HAP-1 (cell line): ENCODE measurements around the gene CRIP2.

Experiments
- DNase-seq, 2 experiments: peaks; one replicate each; pipeline ENCODE4 v3.0.0-alpha.2; 2016 to 2020; ENCODE audit warnings: low spot score in 2 of 2
- H3K27me3 ChIP-seq: fragments of 250-450 bp; sonication (Bioruptor Pico); 2 replicates; pipeline ENCODE4 v1.5.1; 2020; ENCODE audit warnings: low read depth, mild to moderate bottlenecking, moderate library complexity
- H3K36me3 ChIP-seq: fragments of 250-450 bp; sonication (Bioruptor Pico); replicated peaks from 2 replicates; pipeline ENCODE4 v1.5.1; 2020; ENCODE audit warnings: mild to moderate bottlenecking
- H3K4me1 ChIP-seq: fragments of 250-450 bp; sonication (Bioruptor Pico); 2 replicates; pipeline ENCODE4 v1.5.1; 2020; ENCODE audit warnings: mild to moderate bottlenecking
- H3K4me3 ChIP-seq: fragments of 250-450 bp; sonication (Bioruptor Pico); 2 replicates; pipeline ENCODE4 v1.5.1; 2020; ENCODE audit warnings: mild to moderate bottlenecking, moderate library complexity
- H3K9me3 ChIP-seq: fragments of 250-450 bp; sonication (Bioruptor Pico); 2 replicates; pipeline ENCODE4 v1.5.1; 2020; ENCODE audit warnings: mild to moderate bottlenecking, moderate library complexity
- in situ Hi-C: fragments of 300-500 bp; cut with MboI; formaldehyde crosslinking; loops from 3 replicates; pipeline ENCODE4 v1.14.3; 2020; ENCODE audit warnings: low sequenced_read_pairs, inconsistent platforms, mixed read lengths

CRIP2 gene

GRCh38 chr14:105473033-105473676, 1.5 kb upstream of the CRIP2 start:
- H3K4me3 ChIP-seq: no peak overlapping the region
- peaks cover 6% of the 10 kb centered on the region; the same call in 1 of the 2 replicates for H3K4me1 ChIP-seq
- no peaks in the 10 kb centered on the region for H3K9me3 ChIP-seq
- H3K36me3 ChIP-seq: peaks cover 19% of the 10 kb centered on the region
- in situ Hi-C loops: no loop called here
- DNase-seq: no peak
- H3K27me3 ChIP-seq: peaks cover 28% of the 10 kb centered on the region

- peaks cover 31% of the 10 kb centered on the region for H3K27me3 ChIP-seq
- in situ Hi-C loops: no loop called here
- H3K4me1 ChIP-seq: peaks cover 6% of the 10 kb centered on the region; the same call in 1 of the 2 replicates
- no peaks in the 10 kb centered on the region for H3K9me3 ChIP-seq
- DNase-seq: peak; percentile 86 to 98
- peak overlapping the region; percentile 32 for H3K4me3 ChIP-seq
- H3K36me3 ChIP-seq: peaks cover 15% of the 10 kb centered on the region
These were observed 741 bp upstream of the CRIP2 start for GRCh38 chr14:105473677-105474482.

GRCh38 chr14:105475269-105476096, 862 bp downstream of the CRIP2 start:
- in situ Hi-C loops: no loop called here
- H3K36me3 ChIP-seq: peaks cover 6% of the 10 kb centered on the region; the same call in 1 of the 2 replicates
- peak overlapping the region; percentile 32 for H3K4me3 ChIP-seq
- H3K9me3 ChIP-seq: no peaks in the 10 kb centered on the region
- peaks cover 6% of the 10 kb centered on the region for H3K4me1 ChIP-seq
- DNase-seq: no peak
- peaks cover 45% of the 10 kb centered on the region for H3K27me3 ChIP-seq

- Histone ChIP-seq H3K4me3 (no peak overlapping the region), H3K9me3 (no peaks in the 10 kb centered on the region), H3K27me3 (peaks cover 48% of the 10 kb centered on the region), H3K4me1 (peaks cover 14% of the 10 kb centered on the region), H3K36me3 (no peaks in the 10 kb centered on the region)
- DNase-seq: no peak
- in situ Hi-C loops: no loop called here
These were observed 1.6 kb downstream of the CRIP2 start for GRCh38 chr14:105476097-105476830.

- Histone ChIP-seq H3K4me1 (peaks cover 19% of the 10 kb centered on the region), H3K9me3 (no peaks in the 10 kb centered on the region), H3K36me3 (no peaks in the 10 kb centered on the region), H3K4me3 (no peak overlapping the region), H3K27me3 (peaks cover 48% of the 10 kb centered on the region)
- DNase-seq: no peak
- in situ Hi-C loops: no loop called here
These were observed 2.4 kb downstream of the CRIP2 start for GRCh38 chr14:105476831-105477659.

GRCh38 chr14:105477660-105478397, 3.2 kb downstream of the CRIP2 start:
- DNase-seq: no peak
- in situ Hi-C loops: no loop called here
- Histone ChIP-seq H3K9me3 (no peaks in the 10 kb centered on the region), H3K4me3 (no peak overlapping the region), H3K36me3 (no peaks in the 10 kb centered on the region), H3K4me1 (peaks cover 22% of the 10 kb centered on the region), H3K27me3 (peaks cover 48% of the 10 kb centered on the region)

GRCh38 chr14:105478398-105479251, 4.0 kb downstream of the CRIP2 start:
- Histone ChIP-seq H3K27me3 (peaks cover 48% of the 10 kb centered on the region), H3K9me3 (no peaks in the 10 kb centered on the region), H3K36me3 (no peaks in the 10 kb centered on the region), H3K4me1 (peaks cover 19% of the 10 kb centered on the region), H3K4me3 (no peak overlapping the region)
- DNase-seq: no peak
- in situ Hi-C loops: no loop called here

- no peak for DNase-seq
- Histone ChIP-seq H3K27me3 (peaks cover 48% of the 10 kb centered on the region), H3K9me3 (no peaks in the 10 kb centered on the region), H3K4me1 (peaks cover 16% of the 10 kb centered on the region), H3K4me3 (no peak overlapping the region), H3K36me3 (no peaks in the 10 kb centered on the region)
- in situ Hi-C loops: no loop called here
These were observed 5.0 kb downstream of the CRIP2 start for GRCh38 chr14:105479431-105480158.

GRCh38 chr14:105480199-105480746, 5.7 kb downstream of the CRIP2 start:
- H3K4me1 ChIP-seq: peaks cover 16% of the 10 kb centered on the region
- H3K4me3 ChIP-seq: no peak overlapping the region
- DNase-seq: no peak
- in situ Hi-C loops: no loop called here
- H3K27me3 ChIP-seq: peaks cover 45% of the 10 kb centered on the region
- H3K9me3 ChIP-seq: no peaks in the 10 kb centered on the region
- no peaks in the 10 kb centered on the region for H3K36me3 ChIP-seq

GRCh38 chr14:105480807-105481801, 6.5 kb downstream of the CRIP2 start:
- Histone ChIP-seq H3K4me1 (peaks cover 16% of the 10 kb centered on the region), H3K9me3 (no peaks in the 10 kb centered on the region), H3K36me3 (no peaks in the 10 kb centered on the region), H3K27me3 (peaks cover 37% of the 10 kb centered on the region), H3K4me3 (peak overlapping the region; percentile 27)
- in situ Hi-C loops: no loop called here
- DNase-seq: peak; percentile 77 to 93
